Spleen (tissue), 11 donors: ENCODE data around the gene TSPO2. TPM values are rescaled to one million over a fixed set of nuclear protein-coding genes. Genes with fewer than 3 reads are reported as not detected.
A peak's percentile ranks its signal among the peaks of the same experiment; 100 is the strongest.

ENCODE experiments used
- DNase-seq: peaks from one replicate; pipeline ENCODE4 v3.0.0-alpha.2; 2020
- H3K27ac ChIP-seq, 8 donors: fragments of 200-600 bp; sonication (generic) in 7 of 8; 1 replicate in 4 of 8; 2 replicates in 4 of 8; pipeline versions ENCODE4 v1.5.0 to v1.8.0; 2016 to 2021; ENCODE audit warnings: inconsistent platforms in 4 of 8, mild to moderate bottlenecking in 4 of 8, moderate library complexity in 1 of 8
- H3K27me3 ChIP-seq, 7 donors: fragments of 200-600 bp; sonication (generic) in 6 of 7; replicated peaks in 1 of 7; 1 replicate in 4 of 7; 2 replicates in 3 of 7; pipeline versions ENCODE4 v1.5.0 to v1.8.0; 2016 to 2021; ENCODE audit warnings: inconsistent platforms in 3 of 7, mild to moderate bottlenecking in 1 of 7
- H3K36me3 ChIP-seq, 6 donors: fragments of 200-600 bp; sonication (generic) in 5 of 6; 1 replicate in 4 of 6; 2 replicates in 2 of 6; pipeline versions ENCODE4 v1.5.0 to v1.8.0; 2016 to 2021; ENCODE audit warnings: inconsistent platforms in 2 of 6
- H3K4me1 ChIP-seq, 6 donors: fragments of 200-600 bp; sonication (generic) in 5 of 6; 1 replicate in 3 of 6; 2 replicates in 3 of 6; pipeline versions ENCODE4 v1.5.0 to v1.8.0; 2016 to 2021; ENCODE audit warnings: inconsistent platforms in 3 of 6
- H3K4me3 ChIP-seq, 8 donors: fragments of 200-600 bp; sonication (generic) in 7 of 8; 1 replicate in 4 of 8; 2 replicates in 4 of 8; pipeline versions ENCODE4 v1.5.0 to v1.8.0; 2016 to 2021; ENCODE audit warnings: inconsistent platforms in 4 of 8, mild to moderate bottlenecking in 4 of 8, moderate library complexity in 2 of 8
- H3K9me3 ChIP-seq, 8 donors: fragments of 200-600 bp; sonication (generic) in 7 of 8; 1 replicate in 4 of 8; 2 replicates in 4 of 8; pipeline versions ENCODE4 v1.5.0 to v1.8.0; 2016 to 2021; ENCODE audit warnings: inconsistent platforms in 4 of 8
- CTCF ChIP-seq, 11 experiments: fragments of 200-600 bp in 7 of 11; fragments of 450-650 bp in 4 of 11; sonication (generic) in 4 of 11; IDR thresholded peaks in 8 of 11; conservative IDR thresholded peaks in 3 of 11; 1 replicate in 7 of 11; 2 replicates in 4 of 11; pipeline versions ENCODE4 v1.4.0 to v1.8.0; 2016 to 2021; ENCODE audit warnings: antibody characterized with exemption in 11 of 11, inconsistent platforms in 4 of 11, mild to moderate bottlenecking in 1 of 11
- POLR2A ChIP-seq, 3 donors: fragments of 450-650 bp; IDR thresholded peaks; one replicate each; pipeline ENCODE4 v1.5.1; 2017; ENCODE audit warnings: antibody characterized with exemption in 3 of 3, mild to moderate bottlenecking in 1 of 3
- POLR2AphosphoS5 ChIP-seq, 3 donors: sonication (generic); formaldehyde crosslinking; IDR thresholded peaks; one replicate each; pipeline ENCODE4 v1.5.1; 2017; ENCODE audit warnings: antibody characterized with exemption in 3 of 3
- WGBS, 5 donors: extraction: QIAGEN DNeasy Blood & Tissue Kit in 3 of 5; methylation state at CpG; one replicate each; pipeline versions ENCODE4 v1.1.5 to v1.1.7; 2013 to 2018; 5-methylcytosine and 5-hydroxymethylcytosine counted together
- intact Hi-C: fragments of 100-400 bp; cut with DNase I; formaldehyde crosslinking; loops from one replicate; pipeline ENCODE4 v1.15.0; 2023; ENCODE audit warnings: low total_unique reads
- polyA plus RNA-seq, 3 donors: library from polyadenylated mRNA; stranded (reverse); fragments of 200-250 nt; gene quantifications; one replicate each; pipeline ENCODE4 v1.2.1, GENCODE V29; 2013
- total RNA-seq, 7 donors: library from RNA; depleted of rRNA in 3 of 7; stranded (reverse); fragments of >200 nt in 3 of 7; fragmentation: NEBNext Ultra II Directional in 4 of 7; extraction: Animal tissue kit (Norgen Biotek cat#: 25700) in 4 of 7; gene quantifications; one replicate each; pipeline versions ENCODE4 v1.1.0 to v1.2.1, GENCODE V29; 2016 to 2021
- donor health status: healthy with polysubstance abuse.
- donor health status: DM: no; HTN: no; CAD: no; lungs with moderate emphysema.
- donor health status: DM: no; HTN: no; CAD: no.
- donor health status: Bipolar disorder and iron deficiency.
- donor health status: healthy.
- donor health status: DM: no; HTN: no; CAD: no.
- donor health status: DM: yes; HTN: yes; CAD: no.

Gene TSPO2
- total and polyA plus RNA-seq, 10 donors, result 0.54 to 6.3 TPM; not detected in 8

DNA sequence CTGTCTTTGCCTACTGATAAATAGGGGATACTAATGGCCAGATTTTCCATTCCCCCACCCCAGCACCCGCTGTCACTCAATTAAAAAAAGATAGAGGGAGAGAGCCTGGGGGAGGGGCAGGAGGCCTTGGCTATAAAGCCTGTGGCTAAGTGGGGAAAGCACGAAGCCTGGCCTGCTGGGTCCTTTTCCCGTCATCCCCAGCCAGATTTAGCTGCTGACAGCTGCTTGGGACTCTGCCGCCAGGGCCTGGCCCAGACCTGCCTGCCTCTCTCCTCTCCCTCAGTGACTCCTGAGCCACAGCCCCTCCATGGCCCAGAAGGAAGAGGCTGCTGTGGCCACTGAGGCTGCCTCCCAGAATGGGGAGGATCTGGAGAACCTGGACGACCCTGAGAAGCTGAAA lies 10.8 kb downstream of the TSPO2 start, which contains the start of gene APOBEC2:
Gene APOBEC2, plus strand, starts transcription at position 162 of the 400 bp plus-strand sequence. Its CDS starts 146 bp downstream, at position 308.
- H3K4me1 ChIP-seq, result peaks cover 6 to 16% (median 12%) of the 10 kb centered on the region in 6 donors
- TF ChIP-seq CTCF (IDR thresholded peaks at IDR 0.05 in 8 of 11, conservative IDR thresholded peaks at IDR 0.05 in 3 of 11) (no peak), POLR2AphosphoS5 (IDR thresholded peaks at IDR 0.05) (no peak), POLR2A (IDR thresholded peaks at IDR 0.05) (no peak)
- peaks cover 0 to 38% (median 4%) of the 10 kb centered on the region in 6 donors for H3K36me3 ChIP-seq
- H3K9me3 ChIP-seq, result no peaks in the 10 kb centered on the region
- no peaks in the 10 kb centered on the region for H3K27me3 ChIP-seq
- peak within 1 kb of the TSS in 1 of 8 donors; percentile 23 for H3K27ac ChIP-seq
- DNase-seq, result no peak
- H3K4me3 ChIP-seq, result no peak within 1 kb of the TSS
- WGBS, 5 donors, result 81 to 93% (median 91%) methylated on average over 5 of the region's 5 CpGs
- intact Hi-C loops, result no loop called here

DNA sequence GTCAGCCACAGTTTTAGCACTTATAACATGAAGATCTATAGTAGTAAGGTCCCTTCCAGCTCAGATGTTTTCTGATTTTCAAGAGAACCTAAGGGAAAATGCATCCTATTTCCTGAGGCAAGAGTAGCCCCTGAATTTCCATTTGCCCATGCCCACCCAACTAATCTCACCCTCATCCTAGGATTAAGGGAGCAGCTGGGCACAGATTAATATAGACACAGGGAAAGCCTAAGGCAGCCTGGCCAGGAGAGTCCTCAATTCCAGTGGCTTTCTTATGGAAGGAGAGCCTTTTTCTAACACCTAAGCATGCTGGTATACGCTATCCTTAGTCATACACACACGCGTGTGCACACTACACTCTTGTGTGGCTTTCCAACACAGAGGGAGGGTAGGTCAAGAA lies 12.2 kb downstream of the TSPO2 start:
- 96 to 100% (median 98%) methylated on average over 3 of the region's 3 CpGs for WGBS, 5 donors

DNA sequence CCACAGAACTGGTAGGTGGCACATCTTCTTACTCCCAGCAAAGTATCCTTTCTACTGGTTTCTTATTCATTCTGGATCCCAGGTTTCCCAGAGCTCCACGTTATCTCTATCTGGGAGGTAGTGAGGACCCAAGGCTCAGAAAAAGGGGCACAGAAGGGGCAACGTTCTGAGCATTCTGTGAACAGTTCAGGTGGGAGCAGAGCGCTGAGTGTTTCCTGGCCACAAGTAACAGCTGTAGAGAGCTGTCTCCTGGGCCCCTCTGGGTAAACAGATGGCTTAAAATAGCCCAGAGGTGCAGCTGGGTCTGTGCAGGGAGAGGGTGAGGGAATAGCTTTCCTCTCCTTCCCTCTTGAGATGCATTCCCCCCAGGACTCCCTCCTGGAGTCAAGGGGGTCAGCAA lies 12.9 kb downstream of the TSPO2 start:
- no peak overlapping the region for H3K27ac ChIP-seq
- TF ChIP-seq POLR2A (IDR thresholded peaks at IDR 0.05), result no peak
- TF ChIP-seq POLR2AphosphoS5 (IDR thresholded peaks at IDR 0.05), result no peak
- no peak for TF ChIP-seq CTCF (IDR thresholded peaks at IDR 0.05 in 8 of 11, conservative IDR thresholded peaks at IDR 0.05 in 3 of 11)
- H3K4me3 ChIP-seq, result no peak overlapping the region
- intact Hi-C loops, result no loop called here
- peaks cover 6 to 16% (median 12%) of the 10 kb centered on the region in 6 donors for H3K4me1 ChIP-seq
- H3K36me3 ChIP-seq, result peaks cover 0 to 41% (median 4%) of the 10 kb centered on the region in 6 donors
- no peaks in the 10 kb centered on the region for H3K27me3 ChIP-seq
- WGBS, 5 donors, result 30 to 58% (median 45%) methylated on average over 3 of the region's 3 CpGs
- no peaks in the 10 kb centered on the region for H3K9me3 ChIP-seq
- no peak for DNase-seq

More for the DNA sequence above, 12.2 kb downstream of the TSPO2 start:
- Histone ChIP-seq H3K4me3 (no peak overlapping the region), H3K27me3 (no peaks in the 10 kb centered on the region), H3K9me3 (no peaks in the 10 kb centered on the region), H3K27ac (no peak overlapping the region), H3K4me1 (peaks cover 6 to 16% (median 12%) of the 10 kb centered on the region in 6 donors), H3K36me3 (peaks cover 0 to 41% (median 4%) of the 10 kb centered on the region in 6 donors)
- no peak for TF ChIP-seq POLR2A (IDR thresholded peaks at IDR 0.05)
- no peak for TF ChIP-seq POLR2AphosphoS5 (IDR thresholded peaks at IDR 0.05)
- no peak for TF ChIP-seq CTCF (IDR thresholded peaks at IDR 0.05 in 8 of 11, conservative IDR thresholded peaks at IDR 0.05 in 3 of 11)
- intact Hi-C loops, result no loop called here
- no peak for DNase-seq

DNA sequence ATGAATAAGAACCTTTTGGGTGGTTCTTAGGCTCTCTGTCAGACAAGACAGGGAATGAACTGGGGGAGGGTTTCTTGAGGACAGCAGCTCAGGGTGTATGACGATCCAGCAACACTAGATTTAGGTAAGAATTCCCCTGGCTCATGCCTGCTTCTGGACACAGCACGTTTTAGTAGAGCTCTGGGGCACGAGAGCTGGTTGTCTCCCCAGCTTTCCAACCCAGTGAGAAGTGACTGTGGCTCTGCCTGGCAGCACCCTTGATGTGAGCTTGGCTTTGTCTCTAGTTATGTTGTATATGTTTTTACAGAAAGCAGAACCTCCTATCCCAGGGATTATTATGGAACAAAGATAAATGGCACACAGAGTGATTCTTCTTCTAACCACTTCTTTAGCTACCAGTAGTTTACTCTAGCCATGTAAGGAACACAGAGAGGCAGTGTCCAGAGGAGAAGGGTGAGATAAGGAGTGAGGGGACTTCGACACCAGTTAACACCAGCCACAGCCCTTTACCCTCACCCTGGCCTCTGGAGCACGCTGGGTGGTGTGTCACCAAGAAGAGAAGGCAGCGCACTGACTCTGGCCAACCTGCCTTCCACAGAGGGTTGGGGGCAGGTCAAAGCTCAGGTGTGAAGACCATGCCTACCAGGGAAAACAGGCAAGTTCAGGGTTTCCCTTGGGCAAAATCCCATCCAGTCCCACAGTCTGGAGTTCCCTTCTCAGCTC lies 14.7 kb downstream of the TSPO2 start:
- Histone ChIP-seq H3K27ac (no peak overlapping the region), H3K4me1 (peaks cover 5 to 15% (median 6%) of the 10 kb centered on the region in 6 donors), H3K9me3 (no peaks in the 10 kb centered on the region), H3K27me3 (no peaks in the 10 kb centered on the region), H3K36me3 (peaks cover 0 to 58% (median 9%) of the 10 kb centered on the region in 6 donors), H3K4me3 (no peak overlapping the region)
- WGBS, 5 donors, result 89 to 97% (median 94%) methylated on average over 5 to 6 of the region's 6 CpGs
- intact Hi-C loops, result no loop called here
- TF ChIP-seq CTCF (IDR thresholded peaks at IDR 0.05 in 8 of 11, conservative IDR thresholded peaks at IDR 0.05 in 3 of 11) (no peak), POLR2AphosphoS5 (IDR thresholded peaks at IDR 0.05) (no peak), POLR2A (IDR thresholded peaks at IDR 0.05) (no peak)
- DNase-seq, result no peak
